Parathyroid adenoma (tissue), 2 donors: Measurements from ENCODE around the gene APAF1.

Experiments used
- H2AFZ ChIP-seq: fragments of 300-600 bp; sonication (generic); one replicate; pipeline ENCODE4 v1.7.0; 2017; ENCODE audit warnings: antibody characterized with exemption, mild to moderate bottlenecking
- H3K27ac ChIP-seq: fragments of 300-600 bp; sonication (generic); one replicate; pipeline ENCODE4 v1.7.0; 2017
- H3K27me3 ChIP-seq: fragments of 300-600 bp; sonication (generic); one replicate; pipeline ENCODE4 v1.7.0; 2017; ENCODE audit warnings: low read length; ENCODE audit not compliant: control insufficient read depth, insufficient read depth
- H3K36me3 ChIP-seq: fragments of 300-600 bp; sonication (generic); one replicate; pipeline ENCODE4 v1.7.0; 2017; ENCODE audit warnings: low read length; ENCODE audit not compliant: control insufficient read depth, insufficient read depth
- H3K4me1 ChIP-seq: fragments of 300-600 bp; sonication (generic); one replicate; pipeline ENCODE4 v1.7.0; 2017; ENCODE audit warnings: control low read depth
- H3K4me2 ChIP-seq: fragments of 300-600 bp; sonication (generic); one replicate; pipeline ENCODE4 v1.7.0; 2017; ENCODE audit warnings: low read length
- H3K4me3 ChIP-seq: fragments of 300-600 bp; sonication (generic); one replicate; pipeline ENCODE4 v1.7.0; 2017; ENCODE audit warnings: low read depth, low read length
- H3K79me2 ChIP-seq: fragments of 300-600 bp; sonication (generic); one replicate; pipeline ENCODE4 v1.7.0; 2017; ENCODE audit warnings: control low read depth
- H3K9ac ChIP-seq: fragments of 300-600 bp; sonication (generic); one replicate; pipeline ENCODE4 v1.7.0; 2017; ENCODE audit warnings: mild to moderate bottlenecking
- H3K9me3 ChIP-seq: fragments of 300-600 bp; sonication (generic); one replicate; pipeline ENCODE4 v1.7.0; 2017; ENCODE audit warnings: low read length; ENCODE audit not compliant: control insufficient read depth
- CTCF ChIP-seq: fragments of 300-600 bp; sonication (generic); IDR thresholded peaks from one replicate; pipeline ENCODE4 v1.7.0; 2017; ENCODE audit warnings: antibody characterized with exemption, mild to moderate bottlenecking
- donor health status: primary hyperparathyroidism.

Gene APAF1

GRCh38 chr12:98660521-98660920, 15.4 kb downstream of the APAF1 start:
- TF ChIP-seq CTCF = no peak
- H3K4me2 ChIP-seq = no peak overlapping the region
- H3K9ac ChIP-seq = no peak overlapping the region
- H3K27me3 ChIP-seq = no peaks in the 10 kb centered on the region
- H3K79me2 ChIP-seq = no peaks in the 10 kb centered on the region
- no peaks in the 10 kb centered on the region for H3K9me3 ChIP-seq
- H3K4me1 ChIP-seq = no peaks in the 10 kb centered on the region
- H3K4me3 ChIP-seq = no peak overlapping the region
- no peaks in the 10 kb centered on the region for H3K36me3 ChIP-seq
- H3K27ac ChIP-seq = no peak overlapping the region
- no peak overlapping the region for H2AFZ ChIP-seq

GRCh38 chr12:98669751-98670150, 24.7 kb downstream of the APAF1 start:
- H3K4me2 ChIP-seq = no peak overlapping the region

DNA sequence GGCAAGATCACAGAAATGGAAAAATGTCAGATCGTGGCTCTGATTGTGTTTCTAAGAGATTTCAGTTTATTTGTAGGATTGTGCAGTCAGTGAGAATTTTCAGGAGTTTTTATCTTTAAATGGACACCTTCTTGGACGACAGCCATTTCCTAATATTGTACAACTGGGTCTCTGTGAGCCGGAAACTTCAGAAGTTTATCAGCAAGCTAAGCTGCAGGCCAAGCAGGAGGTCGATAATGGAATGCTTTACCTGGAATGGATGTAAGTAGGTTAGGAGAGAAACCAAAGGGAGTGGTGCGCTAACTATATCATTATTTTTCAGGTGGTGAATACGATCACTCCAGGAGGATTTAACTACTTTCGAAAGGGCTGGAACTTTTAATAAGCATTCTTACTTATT, 26.4 kb downstream of the APAF1 start:
- H3K9me3 ChIP-seq = no peaks in the 10 kb centered on the region
- H3K36me3 ChIP-seq = no peaks in the 10 kb centered on the region
- H3K4me2 ChIP-seq = no peak overlapping the region
- TF ChIP-seq CTCF = no peak
- H3K27ac ChIP-seq = no peak overlapping the region
- no peaks in the 10 kb centered on the region for H3K27me3 ChIP-seq
- H3K79me2 ChIP-seq = no peaks in the 10 kb centered on the region
- H3K4me1 ChIP-seq = no peaks in the 10 kb centered on the region
- no peak overlapping the region for H3K9ac ChIP-seq
- H2AFZ ChIP-seq = no peak overlapping the region
- no peak overlapping the region for H3K4me3 ChIP-seq

More at GRCh38 chr12:98669751-98670150, 24.7 kb downstream of the APAF1 start:
- Histone ChIP-seq H3K27ac (no peak overlapping the region), H3K4me3 (no peak overlapping the region), H3K9me3 (no peaks in the 10 kb centered on the region), H2AFZ (no peak overlapping the region), H3K36me3 (no peaks in the 10 kb centered on the region), H3K27me3 (no peaks in the 10 kb centered on the region), H3K79me2 (no peaks in the 10 kb centered on the region), H3K4me1 (no peaks in the 10 kb centered on the region), H3K9ac (no peak overlapping the region)
- TF ChIP-seq CTCF = no peak

DNA sequence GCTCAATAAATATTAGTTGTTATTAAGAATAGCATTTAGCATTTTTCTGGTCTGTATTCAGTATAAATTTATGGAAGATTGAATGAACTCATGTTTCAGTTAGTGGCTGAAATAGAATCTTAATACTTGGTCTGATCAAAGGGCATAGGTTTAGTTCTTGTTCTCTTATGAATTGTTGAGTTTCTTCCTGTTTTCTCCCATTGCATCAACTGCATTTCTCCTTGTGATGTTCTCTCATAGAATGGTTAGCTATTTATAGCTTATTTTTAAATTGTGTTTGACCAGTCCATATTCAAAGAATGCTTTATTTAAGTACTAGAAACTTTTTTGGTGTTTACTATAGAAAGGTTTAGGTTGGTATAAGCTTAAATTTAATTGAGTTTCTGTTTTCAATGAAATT, 29.8 kb downstream of the APAF1 start:
- Histone ChIP-seq H3K27ac (no peak overlapping the region), H3K4me2 (no peak overlapping the region), H2AFZ (no peak overlapping the region), H3K27me3 (no peaks in the 10 kb centered on the region), H3K4me1 (no peaks in the 10 kb centered on the region), H3K9me3 (no peaks in the 10 kb centered on the region), H3K4me3 (no peak overlapping the region), H3K36me3 (no peaks in the 10 kb centered on the region), H3K9ac (no peak overlapping the region), H3K79me2 (no peaks in the 10 kb centered on the region)
- no peak for TF ChIP-seq CTCF

DNA sequence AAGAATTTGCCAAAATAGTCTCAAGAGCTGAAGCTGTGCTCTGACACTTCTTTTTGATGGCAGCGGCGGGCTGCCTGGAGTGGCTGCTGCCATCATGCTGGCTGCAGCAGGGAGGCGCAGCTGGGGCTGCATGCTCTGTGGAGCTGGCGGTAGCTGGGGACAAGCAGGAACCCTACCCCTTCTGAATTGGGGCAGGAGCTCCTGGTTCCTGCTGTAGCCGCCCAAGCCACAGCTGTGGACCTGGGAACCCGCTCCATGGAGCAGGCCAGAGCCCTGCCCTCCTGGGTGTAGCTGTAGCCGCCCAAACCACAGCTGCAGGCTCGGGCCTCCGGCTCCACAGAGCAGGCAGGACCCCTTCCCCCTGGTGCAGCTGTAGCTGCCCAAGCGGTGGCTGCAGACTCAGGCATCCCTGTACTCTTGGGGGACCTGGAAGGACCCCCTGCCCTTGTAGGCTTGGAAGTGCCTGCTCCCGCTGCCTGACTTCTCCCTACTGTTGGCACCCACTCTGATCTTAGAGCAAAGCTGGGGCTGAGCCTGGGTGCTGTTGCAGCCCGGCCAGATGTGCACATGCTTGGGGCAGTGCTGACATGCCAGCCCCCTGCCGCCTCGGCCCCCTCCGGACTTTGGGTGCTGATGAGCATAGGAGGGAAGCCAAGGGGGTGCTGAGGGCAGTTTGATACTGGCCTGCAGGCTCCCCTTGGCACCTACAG, 33.3 kb downstream of the APAF1 start:
- Histone ChIP-seq H3K27ac (no peak overlapping the region), H3K36me3 (no peaks in the 10 kb centered on the region)
- TF ChIP-seq CTCF = no peak

More for the DNA sequence above, 33.3 kb downstream of the APAF1 start:
- Histone ChIP-seq H3K9me3 (no peaks in the 10 kb centered on the region), H3K9ac (no peak overlapping the region), H3K4me3 (no peak overlapping the region), H3K79me2 (no peaks in the 10 kb centered on the region), H3K27me3 (no peaks in the 10 kb centered on the region), H3K4me2 (no peak overlapping the region), H2AFZ (no peak overlapping the region), H3K4me1 (no peaks in the 10 kb centered on the region)
